CD4-positive, alpha-beta T cell (primary cell): ENCODE measurements around the gene CRCP. TPM values are rescaled to one million over a fixed set of nuclear protein-coding genes. Genes with fewer than 3 reads are reported as not detected.

Experiments used
- ATAC-seq: fragments of 200-7000 bp; cut with Tn5 transposase; one replicate; pipeline ENCODE4 v1.10.0; 2022; ENCODE audit warnings: mild to moderate bottlenecking; ENCODE audit not compliant: poor library complexity
- CTCF ChIA-PET: fragments of 350-600 bp; sonication (Branson Sonifier 250); formaldehyde crosslinking; loops from one replicate; lab custom pipeline; 2021; ENCODE audit warnings: antibody characterized with exemption, inconsistent platforms; lab: Charles Lee
- POLR2A ChIA-PET: fragments of 350-600 bp; sonication (Branson Sonifier 250); formaldehyde crosslinking; loops from one replicate; lab custom pipeline; 2021; ENCODE audit warnings: antibody characterized with exemption, inconsistent platforms; lab: Charles Lee
- DNase-seq, 14 experiments: peaks; one replicate each; pipeline ENCODE4 v3.0.0-alpha.2; 2013 to 2020; ENCODE audit warnings: mixed read lengths in 2 of 14
- H3K27ac ChIP-seq, 2 donors: one replicate each; pipeline versions ENCODE4 v1.5.1 to v1.7.0; 2013; ENCODE audit warnings: low read length in 2 of 2, low read depth in 1 of 2, mild to moderate bottlenecking in 1 of 2
- H3K27me3 ChIP-seq, 2 experiments: 1 replicate in 1 of 2; 2 replicates in 1 of 2; pipeline versions ENCODE4 v1.6.1 to v1.7.0; 2013; ENCODE audit warnings: low read length in 2 of 2, control low read depth in 1 of 2, mild to moderate bottlenecking in 1 of 2, moderate library complexity in 1 of 2; ENCODE audit not compliant: insufficient read depth in 2 of 2, control insufficient read depth in 1 of 2
- H3K36me3 ChIP-seq: one replicate; pipeline ENCODE4 v1.6.1; 2013; ENCODE audit warnings: low read length, control low read depth; ENCODE audit not compliant: insufficient read depth
- H3K4me1 ChIP-seq: one replicate; pipeline ENCODE4 v1.6.1; 2013; ENCODE audit warnings: low read length, control low read depth; ENCODE audit not compliant: insufficient read depth
- H3K4me3 ChIP-seq: one replicate; pipeline ENCODE4 v1.5.1; 2013; ENCODE audit warnings: mild to moderate bottlenecking, low read length, moderate library complexity
- H3K9me3 ChIP-seq, 2 experiments: 1 replicate in 1 of 2; 2 replicates in 1 of 2; pipeline versions ENCODE4 v1.6.1 to v1.7.0; 2013; ENCODE audit warnings: low read length in 2 of 2, mild to moderate bottlenecking in 2 of 2, control low read depth in 1 of 2, moderate library complexity in 1 of 2; ENCODE audit not compliant: control insufficient read depth in 1 of 2, insufficient read depth in 1 of 2
- H3K27ac Mint-ChIP-seq: one replicate; pipeline ENCODE4 v1.8.0; 2020; ENCODE audit warnings: mixed read lengths
- H3K27me3 Mint-ChIP-seq: one replicate; pipeline ENCODE4 v1.8.0; 2021; ENCODE audit warnings: mixed read lengths
- H3K36me3 Mint-ChIP-seq: one replicate; pipeline ENCODE4 v1.8.0; 2021; ENCODE audit warnings: low read depth, mixed read lengths
- H3K4me1 Mint-ChIP-seq: one replicate; pipeline ENCODE4 v1.8.0; 2021; ENCODE audit warnings: low read depth, mixed read lengths
- H3K4me3 Mint-ChIP-seq: one replicate; pipeline ENCODE4 v1.8.0; 2020; ENCODE audit warnings: mild to moderate bottlenecking, mixed read lengths
- H3K9me3 Mint-ChIP-seq: one replicate; pipeline ENCODE4 v1.8.0; 2020; ENCODE audit warnings: mixed read lengths
- CTCF ChIP-seq: fragments of 200-600 bp; IDR thresholded peaks from one replicate; pipeline ENCODE4 v1.8.0; 2022; ENCODE audit warnings: antibody characterized with exemption, mild to moderate bottlenecking
- intact Hi-C, 2 experiments: fragments of 100-400 bp; cut with DNase I in 1 of 2; cut with micrococcal nuclease in 1 of 2; formaldehyde crosslinking; loops; one replicate each; pipeline versions ENCODE4 v1.15.1 to v1.9.0; 2023 to 2025; cut with DNase I, micrococcal nuclease
- total RNA-seq, 174 experiments: library from RNA in 2 of 174; stranded (reverse) in 2 of 174; gene quantifications; one replicate each; pipeline ENCODE4 v1.2.3 and lab custom pipeline; 2021 to 2026

Gene CRCP
- total RNA-seq, 2 experiments from 2014 or later, result 29.2 to 29.4 TPM

- no peaks in the 10 kb centered on the region for H3K27me3 Mint-ChIP-seq
- no peaks in the 10 kb centered on the region for H3K9me3 Mint-ChIP-seq
- no peak overlapping the region for H3K27ac ChIP-seq
- no peaks in the 10 kb centered on the region for H3K36me3 ChIP-seq
- H3K4me1 Mint-ChIP-seq, result no peaks in the 10 kb centered on the region
- H3K4me3 ChIP-seq, result no peak overlapping the region
- ChIA-PET POLR2A (no interaction called here), CTCF (interaction anchor here (0.5 kb wide), 1 partner anchor 41 kb away, joined by 4 read pairs; no protein-coding TSS in a partner anchor)
- no peak overlapping the region for H3K27ac Mint-ChIP-seq
- ATAC-seq (no peak), DNase-seq (no peak)
- TF ChIP-seq CTCF, result no peak
- no peak overlapping the region for H3K4me3 Mint-ChIP-seq
- no peaks in the 10 kb centered on the region for H3K36me3 Mint-ChIP-seq
- intact Hi-C loops, result no loop called here
- H3K27me3 ChIP-seq, result no peaks in the 10 kb centered on the region
- no peaks in the 10 kb centered on the region for H3K4me1 ChIP-seq
- peaks cover 0 to 6% of the 10 kb centered on the region in 2 experiments for H3K9me3 ChIP-seq
Observed at GRCh38 chr7:66181845-66182244, 67.2 kb downstream of the CRCP start.

GRCh38 chr7:66182920-66183319 lies 68.3 kb downstream of the CRCP start:
- no peak for TF ChIP-seq CTCF
- Mint-ChIP-seq H3K4me1 (no peaks in the 10 kb centered on the region), H3K9me3 (no peaks in the 10 kb centered on the region), H3K27ac (no peak overlapping the region), H3K27me3 (no peaks in the 10 kb centered on the region), H3K36me3 (no peaks in the 10 kb centered on the region), H3K4me3 (no peak overlapping the region)
- Histone ChIP-seq H3K36me3 (no peaks in the 10 kb centered on the region), H3K9me3 (peaks cover 0 to 5% of the 10 kb centered on the region in 2 experiments), H3K27ac (no peak overlapping the region), H3K27me3 (no peaks in the 10 kb centered on the region), H3K4me1 (no peaks in the 10 kb centered on the region), H3K4me3 (no peak overlapping the region)
- DNase-seq (no peak), ATAC-seq (no peak)
- CTCF ChIA-PET, result no interaction called here
- intact Hi-C loops, result no loop called here
- POLR2A ChIA-PET, result interaction anchor here (0.5 kb wide), 1 partner anchor 78 kb away, joined by 3 read pairs; no protein-coding TSS in a partner anchor

- no peak overlapping the region for H3K27ac Mint-ChIP-seq
- no peak overlapping the region for H3K4me3 ChIP-seq
- H3K4me3 Mint-ChIP-seq, result no peak overlapping the region
- H3K36me3 ChIP-seq, result no peaks in the 10 kb centered on the region
- intact Hi-C loops, result no loop called here
- TF ChIP-seq CTCF, result no peak
- ATAC-seq (no peak), DNase-seq (no peak)
- no peaks in the 10 kb centered on the region for H3K36me3 Mint-ChIP-seq
- H3K27me3 Mint-ChIP-seq, result peaks cover 4% of the 10 kb centered on the region
- no peaks in the 10 kb centered on the region for H3K4me1 Mint-ChIP-seq
- peaks cover 0 to 4% of the 10 kb centered on the region in 2 experiments for H3K9me3 ChIP-seq
- no peaks in the 10 kb centered on the region for H3K27me3 ChIP-seq
- no peaks in the 10 kb centered on the region for H3K9me3 Mint-ChIP-seq
- no peak overlapping the region for H3K27ac ChIP-seq
- no peaks in the 10 kb centered on the region for H3K4me1 ChIP-seq
- CTCF ChIA-PET, result no interaction called here
- POLR2A ChIA-PET, result no interaction called here
Observed at GRCh38 chr7:66183700-66184099, 69.1 kb downstream of the CRCP start.
